Stimulated activated CD8-positive, alpha-beta memory T cell treated with anti-CD3 and anti-CD28 coated beads, Interleukin-12 subunit alpha, Interleukin-12 subunit beta, amount 100 ng/mL, for 4 hours (primary cell): ENCODE measurements around the gene COL2A1.

Source experiments
- DNase-seq: peaks from one replicate; pipeline ENCODE4 v3.0.0-alpha.2; 2020; ENCODE audit warnings: low read depth

COL2A1 gene

GRCh38 chr12:48004053-48004941 is at the start of gene COL2A1:
COL2A1 (minus strand) TSS chr12:48004476; CDS start chr12:48004321, 155 bp downstream.
- no peak for DNase-seq

- no peak for DNase-seq
Observed at GRCh38 chr12:48053883-48054282, 49.6 kb upstream of the COL2A1 start.

- DNase-seq, result no peak
Observed at GRCh38 chr12:48053122-48053521, 48.8 kb upstream of the COL2A1 start.

- no peak for DNase-seq
Observed at GRCh38 chr12:48051681-48052080, 47.4 kb upstream of the COL2A1 start.

GRCh38 chr12:48050174-48050573 is 45.9 kb upstream of the COL2A1 start:
- no peak for DNase-seq

GRCh38 chr12:48045965-48046518 is 41.8 kb upstream of the COL2A1 start:
- no peak for DNase-seq

- DNase-seq, result no peak
Observed at GRCh38 chr12:48045061-48045846, 41.0 kb upstream of the COL2A1 start.

GRCh38 chr12:48044396-48044795 is 40.1 kb upstream of the COL2A1 start:
- DNase-seq, result no peak

- no peak for DNase-seq
Observed at GRCh38 chr12:48043771-48044170, 39.5 kb upstream of the COL2A1 start.

GRCh38 chr12:48041591-48042423 is 37.5 kb upstream of the COL2A1 start:
- DNase-seq, result no peak

GRCh38 chr12:48040354-48040753 is 36.1 kb upstream of the COL2A1 start:
- no peak for DNase-seq

GRCh38 chr12:48039151-48039550 is 34.9 kb upstream of the COL2A1 start:
- DNase-seq, result no peak

GRCh38 chr12:48038085-48038484 is 33.8 kb upstream of the COL2A1 start:
- DNase-seq, result no peak

- DNase-seq, result no peak
Observed at GRCh38 chr12:48037267-48037915, 33.1 kb upstream of the COL2A1 start.

- DNase-seq, result no peak
Observed at GRCh38 chr12:48036818-48037217, 32.5 kb upstream of the COL2A1 start.

GRCh38 chr12:48034835-48035805 is 30.8 kb upstream of the COL2A1 start:
- DNase-seq, result no peak

- DNase-seq, result no peak
Observed at GRCh38 chr12:48033451-48033850, 29.2 kb upstream of the COL2A1 start.

GRCh38 chr12:48032597-48032996 is 28.3 kb upstream of the COL2A1 start:
- DNase-seq, result no peak

- DNase-seq, result no peak
Observed at GRCh38 chr12:48031135-48031960, 27.1 kb upstream of the COL2A1 start.
